ENCODE data around the gene DRAM1. TPM values are rescaled to one million over a fixed set of nuclear protein-coding genes. Genes with fewer than 3 reads are reported as not detected.

Gene DRAM1
- total RNA-seq, 4 donors from 2014 or later = 13.2 to 29.1 (median 21.2) TPM

DNA sequence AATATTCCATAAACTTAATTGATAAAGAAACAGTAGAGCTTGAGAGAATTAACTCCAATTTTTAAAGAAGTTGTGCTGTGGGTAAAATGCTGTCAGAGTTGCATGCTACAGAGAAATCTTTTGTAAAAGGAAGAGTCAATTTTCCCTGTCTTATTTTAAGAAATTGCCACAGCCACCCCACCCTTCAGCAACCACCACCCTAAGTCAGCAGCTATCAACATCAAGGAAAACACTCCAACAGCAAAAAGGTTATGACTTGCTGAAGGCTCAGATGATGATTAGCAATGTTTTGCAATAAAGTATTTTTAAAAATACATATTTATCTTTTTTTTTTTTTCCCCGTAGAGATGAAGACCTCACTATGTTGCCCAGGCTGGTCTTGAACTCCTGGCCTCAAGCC is 6.5 kb upstream of the DRAM1 start:
- Histone ChIP-seq H3K4me3 (no peak overlapping the region), H3K27me3 (no peaks in the 10 kb centered on the region), H3K4me1 (peaks cover 0 to 6% (median 0%) of the 10 kb centered on the region in 3 donors), H3K27ac (no peak overlapping the region), H3K36me3 (no peaks in the 10 kb centered on the region), H3K9me3 (peaks cover 0 to under 1% (median 0%) of the 10 kb centered on the region in 3 donors)
- TF ChIP-seq, protein P1, sequence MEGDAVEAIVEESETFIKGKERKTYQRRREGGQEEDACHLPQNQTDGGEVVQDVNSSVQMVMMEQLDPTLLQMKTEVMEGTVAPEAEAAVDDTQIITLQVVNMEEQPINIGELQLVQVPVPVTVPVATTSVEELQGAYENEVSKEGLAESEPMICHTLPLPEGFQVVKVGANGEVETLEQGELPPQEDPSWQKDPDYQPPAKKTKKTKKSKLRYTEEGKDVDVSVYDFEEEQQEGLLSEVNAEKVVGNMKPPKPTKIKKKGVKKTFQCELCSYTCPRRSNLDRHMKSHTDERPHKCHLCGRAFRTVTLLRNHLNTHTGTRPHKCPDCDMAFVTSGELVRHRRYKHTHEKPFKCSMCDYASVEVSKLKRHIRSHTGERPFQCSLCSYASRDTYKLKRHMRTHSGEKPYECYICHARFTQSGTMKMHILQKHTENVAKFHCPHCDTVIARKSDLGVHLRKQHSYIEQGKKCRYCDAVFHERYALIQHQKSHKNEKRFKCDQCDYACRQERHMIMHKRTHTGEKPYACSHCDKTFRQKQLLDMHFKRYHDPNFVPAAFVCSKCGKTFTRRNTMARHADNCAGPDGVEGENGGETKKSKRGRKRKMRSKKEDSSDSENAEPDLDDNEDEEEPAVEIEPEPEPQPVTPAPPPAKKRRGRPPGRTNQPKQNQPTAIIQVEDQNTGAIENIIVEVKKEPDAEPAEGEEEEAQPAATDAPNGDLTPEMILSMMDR (IDR thresholded peaks at IDR 0.05) = no peak
- TF ChIP-seq EP300 (IDR thresholded peaks at IDR 0.05) = no peak
- TF ChIP-seq POLR2A (IDR thresholded peaks at IDR 0.05) = no peak
- ATAC-seq = no peak
- WGBS, 2 donors (ENCODE audit: low coverage in 1 of 2) = 44% methylated on average over 1 of the region's 1 CpG; no CpG with 5 or more reads in 1 of the 2 donors

DNA sequence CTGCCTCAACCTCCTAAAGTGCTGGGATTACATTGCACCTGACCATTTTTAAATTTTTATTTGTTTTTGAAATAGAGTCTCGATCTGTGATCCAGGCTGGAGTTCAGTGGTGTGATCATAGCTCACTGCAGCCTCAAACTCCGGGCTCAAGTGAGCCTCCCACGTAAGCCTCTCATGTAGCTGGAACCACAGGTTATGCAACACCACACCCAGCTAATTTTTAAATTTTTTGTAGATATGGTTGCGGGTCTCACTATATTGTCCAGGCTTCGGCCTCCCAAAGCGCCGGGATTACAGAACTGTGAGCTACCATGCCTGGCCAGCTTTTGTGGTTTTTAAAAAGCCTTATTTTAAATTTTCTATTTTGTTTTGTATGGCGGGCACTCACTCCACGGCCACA is 2.2 kb upstream of the DRAM1 start:
- TF ChIP-seq POLR2AphosphoS5 (IDR thresholded peaks at IDR 0.05) (no peak), POLR2A (IDR thresholded peaks at IDR 0.05) (no peak), EP300 (IDR thresholded peaks at IDR 0.05) (no peak)
- TF ChIP-seq, protein P1 (IDR thresholded peaks at IDR 0.05) = no peak
- Histone ChIP-seq H3K27ac (peak overlapping the region in 3 of 4 donors; percentile 38 to 99 (median 98)), H3K4me3 (no peak overlapping the region), H3K27me3 (no peaks in the 10 kb centered on the region), H3K9me3 (no peaks in the 10 kb centered on the region), H3K4me1 (peaks cover 0 to 37% (median 0%) of the 10 kb centered on the region in 3 donors), H3K36me3 (no peaks in the 10 kb centered on the region)
- no peak for ATAC-seq
- 78 to 80% methylated on average over 6 to 9 of the region's 9 CpGs for WGBS, 2 donors (ENCODE audit: low coverage in 1 of 2)

DNA sequence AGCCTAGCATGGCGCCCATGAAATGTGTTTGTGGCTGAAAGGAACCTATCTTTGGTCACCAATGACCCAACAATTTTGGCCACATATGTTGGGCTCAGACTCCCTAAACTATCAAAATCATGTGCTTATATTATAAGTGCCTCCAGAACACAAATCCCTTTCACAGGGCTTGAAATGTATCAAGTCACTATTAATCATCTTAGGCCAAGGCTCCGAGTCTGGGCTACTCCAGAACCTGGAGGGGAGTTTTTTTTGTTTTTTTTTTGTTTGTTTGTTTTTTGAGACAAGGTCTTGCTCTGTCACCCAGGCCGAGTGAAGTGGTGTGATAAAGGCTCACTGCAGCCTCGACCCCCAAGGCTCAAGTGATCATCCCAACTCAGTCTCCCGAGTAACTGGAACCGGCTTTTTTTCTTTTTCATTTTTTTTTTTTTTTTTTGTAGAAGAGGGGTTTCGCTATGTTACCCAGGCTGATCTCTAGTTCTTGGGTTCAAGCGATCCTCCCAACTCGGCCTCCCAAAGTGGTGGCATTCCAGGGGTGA is 989 bp upstream of the DRAM1 start:
- 0 to 62% methylated on average over 1 to 2 of the region's 9 CpGs for WGBS, 2 donors (ENCODE audit: low coverage in 1 of 2)
- H3K27ac ChIP-seq = peak overlapping the region; percentile 90 to 99 (median 97)
- no peaks in the 10 kb centered on the region for H3K27me3 ChIP-seq
- ATAC-seq = no peak
- no peaks in the 10 kb centered on the region for H3K36me3 ChIP-seq
- no peaks in the 10 kb centered on the region for H3K9me3 ChIP-seq
- peaks cover 0 to 37% (median 0%) of the 10 kb centered on the region in 3 donors for H3K4me1 ChIP-seq
- TF ChIP-seq EP300 (IDR thresholded peaks at IDR 0.05) (no peak), POLR2A (IDR thresholded peaks at IDR 0.05) (no peak), POLR2AphosphoS5 (IDR thresholded peaks at IDR 0.05) (no peak)
- TF ChIP-seq, protein P1 (IDR thresholded peaks at IDR 0.05) = no peak
- H3K4me3 ChIP-seq = peak overlapping the region; percentile 72 to 95

DNA sequence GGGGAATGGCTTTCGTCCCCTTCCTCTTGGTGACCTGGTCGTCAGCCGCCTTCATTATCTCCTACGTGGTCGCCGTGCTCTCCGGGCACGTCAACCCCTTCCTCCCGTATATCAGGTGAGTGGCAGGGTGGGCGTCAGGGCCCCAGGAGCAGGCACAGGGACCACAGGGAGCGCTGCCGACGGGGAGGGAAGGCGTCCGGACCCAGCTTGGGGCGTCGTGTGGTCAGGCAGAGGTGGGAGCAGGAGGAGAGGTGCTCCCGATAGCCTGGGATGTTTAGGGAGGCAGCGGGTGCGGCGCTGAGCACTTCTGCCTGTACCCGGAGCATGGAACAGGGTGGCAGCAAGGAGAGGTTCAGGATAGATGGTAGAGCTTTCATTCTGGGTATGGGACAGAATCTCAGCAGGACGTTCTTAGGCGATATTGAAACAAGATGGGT is 444 bp downstream of the DRAM1 start:
- TF ChIP-seq EP300 (IDR thresholded peaks at IDR 0.05) (no peak), POLR2AphosphoS5 (IDR thresholded peaks at IDR 0.05) (no peak), POLR2A (IDR thresholded peaks at IDR 0.05) (no peak)
- TF ChIP-seq, protein P1 (IDR thresholded peaks at IDR 0.05) = no peak
- peak; percentile 25 for ATAC-seq
- no peaks in the 10 kb centered on the region for H3K27me3 ChIP-seq
- H3K4me3 ChIP-seq = peak overlapping the region; percentile 72 to 95
- H3K9me3 ChIP-seq = no peaks in the 10 kb centered on the region
- H3K36me3 ChIP-seq = no peaks in the 10 kb centered on the region
- WGBS, 2 donors (ENCODE audit: low coverage in 1 of 2) = 0 to 3% methylated on average over 1 to 7 of the region's 24 CpGs
- peak overlapping the region; percentile 90 to 99 (median 97) for H3K27ac ChIP-seq
- peaks cover 0 to 37% (median 0%) of the 10 kb centered on the region in 3 donors for H3K4me1 ChIP-seq

DNA sequence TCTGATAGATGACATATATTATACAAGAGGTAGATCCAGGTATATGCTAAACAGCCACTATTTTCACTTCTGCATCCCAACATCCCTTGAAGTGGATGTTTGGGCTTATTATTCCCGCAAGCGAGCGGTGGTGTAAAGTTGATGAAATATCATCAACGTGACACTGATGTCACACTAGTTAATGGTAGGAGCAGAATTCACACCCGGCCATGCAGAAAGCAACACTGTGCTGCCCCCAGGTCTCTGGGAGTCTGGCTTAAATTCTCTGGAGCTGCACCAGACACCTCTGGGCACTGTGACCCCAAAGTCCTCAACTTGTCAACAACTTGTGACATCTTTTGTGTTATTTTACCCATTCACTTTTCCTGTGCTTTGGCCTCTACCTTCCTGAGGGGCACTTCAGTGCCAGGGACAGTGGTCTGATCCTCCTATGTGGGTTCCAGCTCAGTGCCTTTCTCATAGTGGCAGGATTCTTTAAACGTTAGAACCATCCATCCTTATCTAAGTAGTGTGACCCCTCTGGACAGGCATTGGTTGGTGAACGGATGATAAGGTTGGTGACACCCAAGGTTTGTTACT is 952 bp downstream of the DRAM1 start:
- Histone ChIP-seq H3K27ac (peak overlapping the region in 3 of 4 donors; percentile 96 to 99 (median 98)), H3K9me3 (no peaks in the 10 kb centered on the region), H3K4me3 (peak overlapping the region; percentile 72 to 95), H3K4me1 (peaks cover 0 to 37% (median 0%) of the 10 kb centered on the region in 3 donors), H3K36me3 (peaks cover 0 to under 1% of the 10 kb centered on the region in 2 donors), H3K27me3 (no peaks in the 10 kb centered on the region)
- TF ChIP-seq, protein P1 (IDR thresholded peaks at IDR 0.05) = no peak
- TF ChIP-seq POLR2AphosphoS5 (IDR thresholded peaks at IDR 0.05) = no peak
- TF ChIP-seq EP300 (IDR thresholded peaks at IDR 0.05) = no peak
- no peak for TF ChIP-seq POLR2A (IDR thresholded peaks at IDR 0.05)
- no peak for ATAC-seq
- 25 to 27% methylated on average over 7 of the region's 7 CpGs for WGBS, 2 donors (ENCODE audit: low coverage in 1 of 2)
